GM18951 (cell line): ENCODE results near the gene CEP97.

Experiments used
- POLR2A ChIP-seq: IDR thresholded peaks from 4 replicates; pipeline ENCODE4 v1.6.1; 2011; ENCODE audit warnings: mild to moderate bottlenecking; ENCODE audit not compliant: insufficient read length, insufficient read depth; ENCODE audit errors: extremely low read depth
- in situ Hi-C: fragments of 300-500 bp; cut with MboI; formaldehyde crosslinking; loops from one replicate; pipeline ENCODE4 v1.12.0; 2022; ENCODE audit warnings: low sequenced_read_pairs, mixed read lengths, inconsistent platforms; ENCODE audit not compliant: unreplicated experiment

Gene CEP97

DNA sequence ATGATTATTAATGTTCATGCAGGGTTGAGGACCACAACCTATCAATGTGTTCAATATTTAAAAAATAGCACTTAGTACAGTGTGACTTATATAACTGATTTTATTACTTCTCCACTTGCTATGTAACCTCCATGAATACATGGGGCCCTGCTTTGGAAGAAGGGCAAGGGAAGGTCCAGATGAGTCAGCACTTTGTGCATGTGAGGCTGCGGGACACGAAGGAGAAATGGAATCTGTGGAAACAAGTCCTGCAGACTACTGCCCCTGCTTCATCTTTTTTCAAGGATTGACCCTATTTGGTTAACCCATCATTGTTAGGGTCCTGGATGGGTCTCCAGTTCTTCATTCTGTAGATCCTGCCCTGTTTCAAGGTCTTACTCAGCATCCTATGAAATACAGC lies 56.2 kb downstream of the CEP97 start:
- in situ Hi-C loops, result no loop called here
- no peak for TF ChIP-seq POLR2A

DNA sequence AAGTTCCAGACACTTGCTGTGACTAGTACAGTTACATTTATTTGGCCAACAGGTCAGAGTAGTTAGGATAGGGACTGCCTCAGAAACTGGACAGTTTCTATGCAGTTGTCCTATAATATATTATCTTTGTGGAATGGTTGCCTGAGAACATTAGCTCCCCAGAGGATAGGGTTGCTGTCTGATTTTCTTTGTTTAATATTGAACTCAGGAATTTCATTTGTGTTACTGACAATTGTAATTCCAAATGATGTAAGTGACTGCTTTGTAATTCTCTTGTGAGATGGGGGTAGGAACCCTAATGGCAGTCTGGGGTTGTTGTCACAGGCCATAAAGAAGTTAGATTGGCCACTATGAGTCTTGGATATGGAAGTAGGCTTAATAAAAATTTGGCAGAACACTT lies 56.8 kb downstream of the CEP97 start:
- no peak for TF ChIP-seq POLR2A
- in situ Hi-C loops, result no loop called here

DNA sequence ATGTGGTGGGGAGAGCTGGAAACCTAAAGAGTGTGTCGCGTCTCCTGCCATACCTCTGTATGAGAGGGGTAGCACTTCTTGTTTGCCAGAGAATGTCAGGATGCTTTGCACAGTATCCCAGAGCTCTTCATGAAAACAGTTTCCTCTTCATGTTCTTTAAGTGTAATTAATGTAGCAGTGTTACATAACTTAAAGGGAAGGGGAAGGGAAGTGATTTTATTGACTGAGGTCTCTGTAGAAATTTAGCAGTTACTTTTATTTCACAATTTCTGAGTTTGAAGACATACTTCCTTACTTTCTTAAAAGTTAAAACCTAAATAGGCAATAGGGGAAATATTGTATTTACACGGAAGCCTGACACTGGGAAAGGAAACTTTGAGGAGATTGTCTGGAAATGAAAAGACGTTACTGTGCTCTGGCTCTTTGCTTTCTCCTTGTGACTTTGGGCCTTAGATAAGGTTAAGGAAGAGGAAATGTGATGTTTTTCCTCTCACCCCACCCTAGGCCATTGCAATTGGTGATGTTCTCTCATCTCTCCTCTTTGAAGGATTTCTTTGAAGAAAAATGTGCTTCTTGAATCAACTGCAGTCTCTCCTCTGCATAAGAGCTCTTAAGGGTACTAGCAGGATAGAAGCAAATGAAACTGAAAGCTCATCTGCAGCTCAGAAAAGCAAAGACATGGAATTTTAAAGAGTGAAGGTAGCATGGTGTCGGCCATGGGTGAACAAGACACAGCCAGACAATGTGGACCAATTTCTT lies 60.6 kb downstream of the CEP97 start:
- in situ Hi-C loops, result no loop called here
- no peak for TF ChIP-seq POLR2A

DNA sequence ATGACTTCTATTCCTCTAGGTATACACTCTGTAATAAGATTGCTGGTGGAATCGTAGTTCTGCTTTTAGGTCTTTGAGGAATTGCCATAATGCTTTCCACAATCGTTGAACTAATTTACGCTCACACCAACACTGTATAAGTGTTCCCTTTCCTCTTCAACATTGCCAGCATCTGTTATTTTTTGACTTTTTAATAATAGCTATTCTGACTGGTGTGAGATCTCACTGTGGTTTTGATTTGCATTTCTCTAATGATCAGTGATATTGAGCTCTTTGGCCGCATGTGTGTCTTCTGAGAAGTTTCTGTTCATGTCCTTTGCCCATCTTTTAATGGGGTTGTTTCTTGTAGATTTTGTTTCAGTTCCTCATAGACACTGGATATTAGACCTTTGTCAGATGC lies 67.4 kb downstream of the CEP97 start:
- in situ Hi-C loops, result no loop called here
- no peak for TF ChIP-seq POLR2A

DNA sequence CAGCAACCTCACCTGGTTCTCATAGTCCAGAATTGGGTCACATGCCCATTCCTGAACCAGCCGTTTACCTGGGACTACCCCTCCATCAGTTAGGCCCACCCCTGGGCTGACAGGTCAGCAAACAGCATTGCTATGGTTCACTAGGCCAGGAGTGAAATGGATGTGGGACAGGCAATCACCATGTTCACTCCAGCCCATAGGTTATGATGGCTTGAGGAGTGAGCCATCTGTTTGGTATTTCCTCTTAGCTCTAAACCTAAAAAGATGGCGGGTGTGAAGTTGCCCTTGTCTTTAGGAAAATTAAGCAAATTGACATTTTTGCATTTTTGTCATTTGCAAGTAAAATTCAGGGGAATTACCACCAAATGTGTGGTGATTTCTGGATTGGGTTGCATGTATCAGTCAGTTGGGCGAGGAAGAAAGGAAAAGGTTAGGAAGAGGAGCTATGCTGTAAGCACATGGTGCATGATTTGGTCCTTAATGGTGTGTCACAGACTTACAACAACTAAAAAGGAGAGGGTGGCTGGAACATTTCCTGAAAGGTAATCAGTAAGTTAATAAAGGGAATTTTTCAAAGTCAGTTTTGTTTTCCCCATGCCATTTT lies 71.8 kb downstream of the CEP97 start:
- TF ChIP-seq POLR2A, result no peak
- in situ Hi-C loops, result no loop called here

DNA sequence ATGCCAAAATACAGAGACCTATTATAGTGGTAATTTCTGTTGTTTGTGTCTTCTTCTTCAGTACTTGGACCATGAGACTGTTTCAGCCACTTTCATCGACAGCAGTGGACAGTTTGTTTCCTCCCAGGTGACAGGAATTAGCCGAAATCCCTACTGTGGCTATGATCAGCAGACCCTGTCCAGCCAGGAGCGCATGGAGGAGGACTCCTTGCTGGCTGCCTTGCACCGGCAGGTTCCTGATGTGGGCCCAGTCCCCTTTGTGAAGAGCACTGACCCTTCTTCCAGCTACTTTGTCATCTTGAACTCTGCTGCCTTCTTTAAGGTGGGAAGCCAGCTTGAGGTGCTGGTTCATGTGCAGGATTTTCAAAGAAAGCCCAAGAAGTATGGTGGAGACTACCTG lies 76.8 kb downstream of the CEP97 start:
- no peak for TF ChIP-seq POLR2A
- in situ Hi-C loops, result no loop called here

DNA sequence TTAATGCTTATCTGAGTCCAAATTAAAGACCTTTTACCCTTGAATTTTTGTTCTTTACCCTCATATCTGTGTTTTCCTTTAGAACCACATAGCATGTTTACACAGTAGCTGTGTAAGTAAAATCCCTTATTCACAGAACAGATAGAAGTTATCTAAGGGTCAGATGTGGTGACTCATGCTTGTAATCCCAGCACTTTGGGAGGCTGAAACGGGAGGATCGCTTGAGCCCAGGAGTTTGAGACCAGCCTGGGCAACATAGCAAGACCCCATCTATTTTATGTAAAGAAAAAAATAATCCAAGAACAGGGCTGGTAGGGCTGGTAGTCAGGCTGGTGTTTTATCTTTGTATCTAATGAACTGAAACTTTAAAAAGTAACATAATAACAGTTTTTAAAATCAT lies 77.8 kb downstream of the CEP97 start:
- TF ChIP-seq POLR2A, result no peak
- in situ Hi-C loops, result no loop called here

DNA sequence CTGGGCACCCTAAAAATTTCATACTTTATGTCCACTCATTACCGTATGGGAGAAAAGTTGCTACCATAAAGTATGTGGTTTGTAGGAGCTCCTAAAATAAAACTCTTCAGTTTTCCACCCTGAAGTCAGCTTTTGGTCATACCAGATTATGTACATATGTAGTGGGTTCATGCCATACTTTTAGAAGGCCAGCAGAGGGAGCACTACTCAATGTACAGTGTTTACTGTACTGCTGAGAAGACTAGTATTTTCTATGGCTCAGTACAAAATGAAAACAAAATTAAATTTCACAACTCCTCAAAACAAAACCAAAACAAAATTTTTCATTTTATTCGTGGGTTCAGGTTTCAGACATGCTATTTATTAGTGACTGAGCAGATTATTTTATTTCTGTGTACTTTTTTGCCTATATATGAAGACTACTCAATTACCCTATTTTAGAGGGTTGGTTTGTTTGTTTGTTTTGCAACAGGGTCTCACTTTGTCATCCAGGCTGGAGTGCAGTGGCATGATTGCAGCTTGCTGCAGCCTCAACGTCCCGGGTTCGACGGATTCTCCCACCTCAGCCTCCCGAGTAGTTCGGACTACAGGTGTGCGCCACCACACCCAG lies 78.9 kb downstream of the CEP97 start:
- no peak for TF ChIP-seq POLR2A
- in situ Hi-C loops, result no loop called here

DNA sequence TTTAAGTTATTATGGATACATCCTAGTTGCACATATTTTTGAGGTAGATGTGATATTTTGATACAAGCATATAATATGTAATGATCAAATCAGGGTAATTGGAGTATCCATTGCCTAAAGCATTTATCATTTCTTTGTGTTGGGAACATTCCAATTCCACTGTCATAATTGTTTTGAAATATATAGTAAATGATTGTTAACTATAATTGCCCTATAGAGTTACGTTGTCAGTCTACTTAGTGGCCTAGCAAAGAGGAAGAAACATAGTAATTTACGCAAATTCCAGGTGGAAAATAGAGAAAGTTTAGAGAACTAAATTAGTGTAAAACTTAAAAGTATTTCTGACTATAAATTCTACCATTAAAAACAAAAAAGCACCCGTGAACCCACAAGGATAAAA lies 79.5 kb downstream of the CEP97 start:
- in situ Hi-C loops, result no loop called here
- TF ChIP-seq POLR2A, result no peak

DNA sequence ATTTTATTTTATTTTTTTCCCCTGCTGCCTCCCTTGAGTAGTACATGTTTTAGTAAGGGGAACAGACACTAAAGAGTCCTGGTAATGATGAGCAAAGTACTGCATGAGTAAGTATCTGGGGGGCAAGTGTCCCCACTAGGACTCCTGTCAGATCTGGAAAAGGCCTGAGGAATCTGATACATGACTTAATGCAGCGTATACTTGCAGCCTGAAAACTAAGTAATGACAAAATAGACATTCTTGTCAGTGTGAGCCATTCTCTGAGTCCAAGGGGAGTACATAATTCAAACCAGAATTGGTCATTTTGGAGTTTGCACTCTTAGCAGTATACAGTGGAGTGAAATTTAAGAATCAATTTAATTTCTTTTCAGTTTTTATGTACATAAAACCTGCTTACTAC lies 82.1 kb downstream of the CEP97 start:
- TF ChIP-seq POLR2A, result no peak
- in situ Hi-C loops, result loop anchor here (5.0 kb wide), 2 partner anchors 416 to 726 kb away; no protein-coding TSS in a partner anchor

DNA sequence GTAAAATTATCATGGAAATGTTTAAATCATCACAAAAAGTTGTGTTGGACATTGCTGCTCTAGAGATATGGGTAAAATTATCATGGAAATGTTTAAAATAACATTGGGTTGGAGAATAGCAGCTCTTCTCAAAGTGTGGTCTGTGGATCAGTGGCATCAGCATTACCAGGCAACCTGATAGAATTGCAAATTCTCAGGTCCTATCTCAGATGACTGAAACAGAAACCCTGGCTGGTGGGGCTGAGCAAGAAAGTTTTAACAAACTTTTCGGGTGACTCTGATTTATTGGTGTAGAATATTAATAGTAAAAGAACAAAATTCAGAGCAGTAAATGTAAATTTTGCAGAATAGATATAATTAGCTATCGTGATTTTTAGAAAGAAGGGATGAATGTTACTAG lies 83.5 kb downstream of the CEP97 start:
- TF ChIP-seq POLR2A, result no peak
- in situ Hi-C loops, result loop anchor here (5.0 kb wide), 2 partner anchors 414 to 724 kb away; no protein-coding TSS in a partner anchor

DNA sequence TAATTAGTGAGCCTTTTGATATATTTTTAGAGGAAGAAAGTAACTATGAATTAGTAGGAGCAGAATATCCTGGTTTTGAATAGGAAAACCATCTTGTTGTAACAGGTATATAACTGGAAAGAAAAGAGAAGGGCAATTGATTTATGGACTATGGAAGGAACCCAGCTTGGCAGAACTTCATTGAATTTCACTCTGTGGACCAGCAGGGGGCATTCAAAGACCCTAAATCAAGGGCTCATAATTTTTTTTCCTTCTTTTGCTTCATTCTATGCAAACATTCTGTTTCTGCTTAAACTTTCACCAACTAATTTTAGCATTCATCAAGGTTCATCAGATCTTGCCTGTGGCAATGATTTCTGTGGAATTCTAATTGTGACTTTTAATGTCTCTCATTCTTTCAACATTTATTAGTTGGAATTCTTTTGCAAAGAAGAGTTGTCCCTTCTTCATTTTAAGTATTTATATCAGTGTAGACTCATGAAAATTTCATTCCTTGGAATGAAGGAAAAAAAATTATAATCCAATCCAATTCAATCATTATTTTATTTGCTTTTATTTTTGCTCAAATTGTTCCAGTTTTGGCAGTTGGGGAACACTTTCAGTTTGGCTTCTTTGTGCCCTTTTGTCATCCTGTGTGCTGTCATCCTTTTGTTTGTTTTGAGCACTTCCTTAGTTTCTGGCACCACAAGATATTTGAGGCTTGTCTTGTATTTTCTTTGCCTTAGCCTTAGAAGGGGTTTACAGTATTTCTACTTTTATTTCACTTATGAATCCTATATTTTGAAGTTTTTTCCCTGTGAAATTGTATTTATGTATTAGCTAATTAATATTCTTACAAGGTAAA lies 85.0 kb downstream of the CEP97 start:
- in situ Hi-C loops, result loop anchor here (5.0 kb wide), 2 partner anchors 413 to 723 kb away; no protein-coding TSS in a partner anchor

DNA sequence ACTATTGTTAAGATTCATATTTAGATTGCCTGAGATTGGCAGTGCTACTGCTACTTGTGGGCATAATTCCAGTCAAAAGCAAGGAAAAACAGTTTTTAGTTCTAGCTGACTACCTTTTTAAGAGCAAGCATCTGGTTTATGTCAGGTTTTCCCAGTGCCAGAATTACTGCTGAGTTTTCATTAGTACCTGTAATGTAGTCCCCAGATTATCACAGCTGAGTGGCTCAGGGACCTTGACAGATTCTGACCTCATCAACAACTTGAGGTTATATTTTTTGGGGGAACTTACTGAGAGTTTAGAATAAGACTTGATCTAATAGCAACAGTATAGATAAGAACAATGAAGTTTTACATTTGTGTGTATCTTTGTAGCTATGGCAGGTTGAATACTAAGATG lies 85.6 kb downstream of the CEP97 start:
- TF ChIP-seq POLR2A, result no peak
- in situ Hi-C loops, result no loop called here

More for the DNA sequence above, 85.0 kb downstream of the CEP97 start:
- TF ChIP-seq POLR2A, result no peak
